ENCODE results near the gene KATNBL1.

DNA sequence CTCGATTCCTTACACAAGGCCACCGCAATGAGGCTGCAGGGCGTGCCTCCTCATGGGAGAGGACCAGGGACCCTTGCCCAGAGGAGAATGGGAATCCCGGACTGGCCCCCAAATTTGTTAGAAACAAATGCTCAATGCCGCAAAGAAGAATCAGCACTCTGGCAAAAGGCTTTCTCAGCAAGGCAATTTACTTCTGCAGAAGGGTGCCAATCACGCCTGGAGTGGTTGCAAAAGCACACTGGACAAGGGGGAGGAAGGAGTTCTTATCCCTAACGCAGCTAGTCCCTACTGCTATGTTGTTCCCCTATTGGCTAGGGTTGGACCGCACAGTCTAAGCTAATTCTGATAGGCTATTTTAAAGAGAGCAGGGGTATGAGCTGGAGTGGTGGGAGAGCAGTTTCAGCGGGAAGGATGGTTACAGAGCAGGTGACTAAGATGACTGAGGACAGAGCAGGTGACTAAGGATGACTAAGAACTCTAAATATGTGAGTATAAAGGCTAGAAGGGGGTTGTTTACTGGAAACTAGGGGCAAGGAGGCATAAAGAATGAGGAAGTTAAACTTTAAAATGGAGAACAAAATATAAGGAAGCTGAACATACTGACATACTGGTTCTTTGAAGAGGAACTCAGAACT lies 48.5 kb downstream of the KATNBL1 start:
- TF ChIP-seq CTCF (IDR thresholded peaks at IDR 0.05; ENCODE audit: low read depth, low read length) (no peak), EZH2phosphoT487 (IDR thresholded peaks at IDR 0.05; ENCODE audit: low read depth) (no peak)

All from OCI-LY3 (cell line).